ENCODE measurements around the gene KLK1. TPM values are rescaled to one million over a fixed set of nuclear protein-coding genes. Genes with fewer than 3 reads are reported as not detected.

KLK1 gene
- total RNA-seq, 1 donor from 2014 or later = 1.7 TPM

DNA sequence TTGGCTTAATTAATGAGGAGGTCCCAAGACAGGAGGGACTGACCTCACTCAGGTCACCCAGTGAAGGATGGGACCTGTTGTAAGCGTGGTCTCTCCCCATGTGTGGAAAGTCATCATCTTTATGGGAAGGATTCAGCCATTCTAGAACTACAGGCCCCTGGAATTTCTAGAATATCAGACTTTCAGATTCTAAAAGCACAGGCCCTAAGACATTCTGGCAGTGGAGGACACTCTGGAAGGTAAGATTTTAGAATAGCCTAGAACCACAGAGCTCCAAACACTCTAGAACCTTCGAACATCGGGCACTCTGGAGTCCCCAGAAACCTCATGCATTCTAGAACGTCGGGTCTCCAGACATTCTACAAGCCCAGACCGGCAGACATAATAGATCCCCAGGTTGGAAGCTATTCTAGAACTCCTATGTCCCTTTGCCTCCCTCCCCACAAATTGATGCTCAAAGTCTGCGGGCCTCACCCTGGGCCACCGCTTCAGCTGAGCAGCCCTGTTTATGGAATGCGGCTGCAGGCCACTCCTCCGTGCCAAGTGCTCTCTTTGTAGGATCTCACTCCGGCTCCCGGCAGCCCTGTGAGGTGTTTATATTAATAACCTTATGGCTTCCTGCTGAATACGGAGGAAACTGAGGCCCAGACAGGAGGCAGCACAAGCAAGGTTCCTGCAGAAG is 11.7 kb upstream of the KLK1 start:
- Histone ChIP-seq H3K4me1 (peaks cover 5% of the 10 kb centered on the region), H3K4me3 (peak overlapping the region; percentile 62), H3K36me3 (no peaks in the 10 kb centered on the region), H3K9me3 (no peaks in the 10 kb centered on the region), H3K27me3 (peaks cover 21% of the 10 kb centered on the region), H3K27ac (no peak overlapping the region)
- intact Hi-C loops (cut with DNase I) = no loop called here
- ATAC-seq (peak; percentile 53), DNase-seq (no peak)
- no peak for TF ChIP-seq CTCF (IDR thresholded peaks at IDR 0.05)

DNA sequence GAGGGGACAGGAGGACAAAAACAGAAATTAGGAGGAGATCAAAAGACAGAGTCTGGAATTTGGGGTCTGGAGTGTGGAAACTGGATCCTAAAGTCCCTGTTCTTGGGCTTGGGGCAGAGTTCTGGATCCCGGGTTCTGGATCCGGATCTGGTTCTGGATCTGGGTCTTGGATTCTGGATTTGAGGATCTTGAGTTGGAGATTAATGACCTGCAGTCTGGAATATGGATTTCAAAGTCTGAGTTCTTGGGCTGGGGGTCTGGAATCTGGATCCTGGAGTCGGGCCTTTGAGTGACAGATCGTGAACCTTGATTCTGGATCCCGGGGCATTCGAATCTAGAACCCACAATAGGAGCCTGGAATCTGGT is 10.2 kb upstream of the KLK1 start:
- intact Hi-C loops (cut with DNase I) = no loop called here
- DNase-seq = no peak
- peaks cover 21% of the 10 kb centered on the region for H3K27me3 ChIP-seq

GRCh38 chr19:50833117-50833801 is 9.7 kb upstream of the KLK1 start, which contains the start of gene KLK15:
Gene KLK15 (minus strand): TSS chr19:50833574. CDS start chr19:50831492, 2,082 bp downstream.
- DNase-seq = no peak
- Histone ChIP-seq H3K36me3 (no peaks in the 10 kb centered on the region), H3K27ac (no peak within 1 kb of the TSS), H3K27me3 (peaks cover 21% of the 10 kb centered on the region), H3K4me3 (no peak within 1 kb of the TSS), H3K9me3 (no peaks in the 10 kb centered on the region), H3K4me1 (peaks cover 5% of the 10 kb centered on the region)
- no peak for ATAC-seq
- TF ChIP-seq CTCF (IDR thresholded peaks at IDR 0.05) = no peak
- intact Hi-C loops (cut with DNase I) = no loop called here

More for the DNA sequence above, 10.2 kb upstream of the KLK1 start:
- no peak overlapping the region for H3K27ac ChIP-seq
- H3K4me3 ChIP-seq = no peak overlapping the region
- H3K9me3 ChIP-seq = no peaks in the 10 kb centered on the region
- H3K36me3 ChIP-seq = no peaks in the 10 kb centered on the region
- TF ChIP-seq CTCF (IDR thresholded peaks at IDR 0.05) = no peak
- no peak for ATAC-seq
- H3K4me1 ChIP-seq = peaks cover 5% of the 10 kb centered on the region

DNA sequence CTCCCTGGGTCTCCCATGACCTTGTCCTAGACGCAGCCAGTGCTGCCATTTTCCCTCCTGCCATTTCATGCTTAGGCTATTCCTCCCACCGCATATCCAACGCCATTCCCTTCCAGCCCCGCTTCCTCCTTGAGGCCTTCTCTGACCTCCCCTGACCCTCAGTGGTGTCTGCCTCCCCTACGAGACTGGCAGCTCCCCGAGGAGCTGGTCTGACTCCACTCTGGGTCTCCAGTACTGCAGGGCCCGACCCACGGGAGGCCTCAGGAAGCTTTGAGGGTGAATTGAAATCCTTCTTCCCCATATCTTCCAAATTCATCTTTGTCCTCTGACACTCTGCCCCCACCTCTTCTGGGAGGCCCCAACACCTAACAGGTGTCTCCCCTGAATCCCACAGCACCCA is 9.1 kb upstream of the KLK1 start:
- ATAC-seq = no peak
- H3K4me3 ChIP-seq = no peak overlapping the region
- no peaks in the 10 kb centered on the region for H3K36me3 ChIP-seq
- H3K4me1 ChIP-seq = peaks cover 5% of the 10 kb centered on the region
- peaks cover 21% of the 10 kb centered on the region for H3K27me3 ChIP-seq
- intact Hi-C loops (cut with DNase I) = no loop called here
- TF ChIP-seq CTCF (IDR thresholded peaks at IDR 0.05) = no peak
- H3K9me3 ChIP-seq = no peaks in the 10 kb centered on the region
- no peak overlapping the region for H3K27ac ChIP-seq
- no peak for DNase-seq

DNA sequence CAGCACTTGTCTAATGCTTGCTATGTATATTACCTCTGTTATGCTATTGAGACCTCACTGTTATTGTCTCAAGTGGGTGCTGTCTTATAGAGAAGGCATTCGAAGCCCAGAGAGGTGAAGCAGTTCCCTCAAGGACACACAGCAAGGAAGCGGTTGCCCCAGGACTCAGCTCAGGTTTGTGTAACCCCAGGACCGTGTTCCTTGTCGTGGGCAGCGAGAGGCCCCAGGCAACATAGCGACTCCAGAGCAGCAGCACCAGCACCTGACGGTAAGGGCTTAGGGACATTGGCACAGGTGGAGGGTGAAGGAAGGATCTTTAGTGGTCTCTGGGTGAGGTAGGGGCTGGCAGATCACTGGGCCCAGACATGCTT is 7.4 kb upstream of the KLK1 start:
- TF ChIP-seq CTCF (IDR thresholded peaks at IDR 0.05) = no peak
- intact Hi-C loops (cut with DNase I) = no loop called here
- Histone ChIP-seq H3K27ac (no peak overlapping the region), H3K36me3 (no peaks in the 10 kb centered on the region), H3K4me3 (no peak overlapping the region), H3K9me3 (no peaks in the 10 kb centered on the region), H3K27me3 (peaks cover 18% of the 10 kb centered on the region), H3K4me1 (peaks cover 5% of the 10 kb centered on the region)
- no peak for ATAC-seq
- no peak for DNase-seq
